Measurements from ENCODE around the gene DIS3L2.

The DIS3L2 gene, protein sequence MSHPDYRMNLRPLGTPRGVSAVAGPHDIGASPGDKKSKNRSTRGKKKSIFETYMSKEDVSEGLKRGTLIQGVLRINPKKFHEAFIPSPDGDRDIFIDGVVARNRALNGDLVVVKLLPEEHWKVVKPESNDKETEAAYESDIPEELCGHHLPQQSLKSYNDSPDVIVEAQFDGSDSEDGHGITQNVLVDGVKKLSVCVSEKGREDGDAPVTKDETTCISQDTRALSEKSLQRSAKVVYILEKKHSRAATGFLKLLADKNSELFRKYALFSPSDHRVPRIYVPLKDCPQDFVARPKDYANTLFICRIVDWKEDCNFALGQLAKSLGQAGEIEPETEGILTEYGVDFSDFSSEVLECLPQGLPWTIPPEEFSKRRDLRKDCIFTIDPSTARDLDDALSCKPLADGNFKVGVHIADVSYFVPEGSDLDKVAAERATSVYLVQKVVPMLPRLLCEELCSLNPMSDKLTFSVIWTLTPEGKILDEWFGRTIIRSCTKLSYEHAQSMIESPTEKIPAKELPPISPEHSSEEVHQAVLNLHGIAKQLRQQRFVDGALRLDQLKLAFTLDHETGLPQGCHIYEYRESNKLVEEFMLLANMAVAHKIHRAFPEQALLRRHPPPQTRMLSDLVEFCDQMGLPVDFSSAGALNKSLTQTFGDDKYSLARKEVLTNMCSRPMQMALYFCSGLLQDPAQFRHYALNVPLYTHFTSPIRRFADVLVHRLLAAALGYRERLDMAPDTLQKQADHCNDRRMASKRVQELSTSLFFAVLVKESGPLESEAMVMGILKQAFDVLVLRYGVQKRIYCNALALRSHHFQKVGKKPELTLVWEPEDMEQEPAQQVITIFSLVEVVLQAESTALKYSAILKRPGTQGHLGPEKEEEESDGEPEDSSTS

GRCh38 chr2:231961349-231962166, at the start of gene DIS3L2:
Gene DIS3L2, plus strand, starts transcription at chr2:231961713. Its CDS starts 53,215 bp downstream, at chr2:232014928.
- DNase-seq = peak; percentile 57

- no peak for DNase-seq
These were observed 47.3 kb upstream of the DIS3L2 start for GRCh38 chr2:231914077-231914690.

GRCh38 chr2:231917280-231918066, 44.0 kb upstream of the DIS3L2 start:
- DNase-seq = no peak

DNA sequence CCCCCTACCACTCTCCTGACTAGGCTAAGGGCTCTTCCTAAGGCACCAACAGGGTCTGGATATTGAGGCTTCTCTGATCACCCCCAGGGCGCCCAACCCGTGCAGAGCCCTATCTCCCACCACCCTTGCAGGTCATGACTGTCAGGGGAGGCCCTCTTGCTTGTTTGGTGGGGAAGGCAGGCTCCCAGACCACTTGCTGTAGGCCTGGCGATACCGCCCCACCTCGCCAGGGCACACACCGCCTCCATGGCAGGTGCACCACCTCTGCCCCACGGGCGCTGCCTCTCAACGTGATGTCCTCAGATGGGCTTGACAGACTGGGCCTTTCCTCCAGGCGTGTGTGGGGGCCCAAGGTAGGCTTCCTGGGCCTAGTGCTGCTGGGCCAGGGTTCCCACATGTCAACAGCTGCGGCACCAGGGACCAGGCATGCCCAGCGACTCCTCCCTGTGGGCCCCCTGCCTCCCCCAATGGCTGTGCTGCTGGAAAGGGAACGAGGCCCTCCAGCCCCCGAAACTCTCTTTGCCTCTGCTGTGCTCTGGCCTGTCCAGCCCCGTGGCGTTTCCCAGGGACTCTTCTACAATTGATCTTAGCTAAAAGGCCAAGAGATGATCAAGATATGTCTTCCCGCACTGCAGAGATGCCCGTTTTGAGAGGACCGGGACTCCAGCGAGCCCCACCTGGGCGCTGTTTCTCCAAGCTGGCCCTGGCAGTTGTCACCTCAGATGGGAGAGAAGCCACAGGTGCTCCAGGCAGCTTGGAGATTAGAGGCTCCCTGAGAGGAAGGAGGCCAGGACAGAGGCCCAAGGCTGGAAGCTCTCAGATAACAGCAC, 42.8 kb upstream of the DIS3L2 start:
- no peak for DNase-seq

DNA sequence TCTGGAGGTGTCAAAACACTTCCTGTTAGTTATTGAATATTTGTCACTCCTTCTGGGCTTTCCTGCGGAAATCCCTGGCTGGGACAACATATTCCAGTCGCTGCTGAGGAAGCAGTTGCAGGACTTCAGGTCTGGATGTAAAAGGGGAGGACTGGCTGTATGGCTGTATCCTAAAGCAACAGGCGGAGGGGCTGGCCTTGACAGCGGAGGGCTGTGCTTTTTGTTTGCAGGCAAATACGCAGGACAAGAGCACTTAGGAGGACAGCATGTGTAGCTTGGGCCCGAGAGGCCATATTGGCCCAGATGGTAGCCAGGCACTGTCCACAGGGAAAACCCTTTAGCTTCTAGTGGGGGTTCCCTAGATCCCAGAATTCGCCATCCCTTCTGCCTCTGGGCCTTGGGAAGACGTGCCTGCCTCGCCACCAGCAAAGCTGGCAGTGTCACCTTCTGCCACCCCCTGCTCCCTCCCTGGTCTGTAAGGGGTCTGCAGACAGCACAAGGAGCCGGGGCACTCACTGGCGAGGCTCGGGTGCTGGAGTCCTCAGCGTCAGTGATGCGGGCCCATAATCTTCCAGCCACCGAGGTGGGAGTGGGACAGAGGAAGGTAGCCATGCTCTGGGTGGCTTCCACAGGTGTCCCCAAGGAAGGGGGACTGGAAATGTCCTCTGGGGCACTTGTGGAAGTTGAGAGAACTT, 42.0 kb upstream of the DIS3L2 start:
- DNase-seq = no peak

DNA sequence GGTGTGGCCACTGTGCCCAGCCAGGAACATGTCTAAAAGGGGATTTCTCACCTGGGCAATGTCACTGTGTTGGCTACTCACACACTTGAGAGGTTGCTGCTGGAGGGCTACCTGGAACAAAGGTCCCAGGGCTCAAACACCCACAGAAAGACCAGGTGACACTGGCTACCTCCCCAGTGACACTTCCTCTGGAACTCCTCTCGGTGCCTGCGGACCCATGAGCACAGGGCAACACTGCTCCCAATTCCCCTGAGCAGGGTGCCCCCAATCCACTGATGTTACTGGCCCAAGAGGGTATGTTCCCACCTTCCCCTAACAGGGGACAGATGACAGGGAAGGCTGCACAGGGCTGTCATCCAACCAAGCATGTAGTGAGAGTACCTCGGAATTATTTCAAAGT, 41.1 kb upstream of the DIS3L2 start:
- DNase-seq = no peak

DNA sequence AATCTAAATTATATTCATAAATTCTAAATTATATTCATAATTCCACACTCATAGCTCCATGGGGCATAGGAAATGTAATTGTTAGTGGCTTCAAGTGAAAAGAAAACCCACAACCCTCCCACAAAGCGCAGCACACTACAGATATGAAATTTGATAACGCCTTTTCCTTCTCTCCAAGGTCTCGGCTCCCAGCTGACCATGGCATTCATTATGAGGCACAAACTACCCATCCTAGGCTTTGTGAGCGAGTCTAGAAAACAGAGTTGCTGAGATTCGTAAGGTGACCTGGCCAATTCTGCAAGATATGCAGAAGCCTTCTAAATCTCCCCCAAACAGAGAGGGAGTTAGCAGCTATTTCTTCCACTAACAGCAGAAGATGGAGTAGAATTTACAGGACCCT, 40.7 kb upstream of the DIS3L2 start:
- DNase-seq = no peak

- no peak for DNase-seq
These were observed 39.1 kb upstream of the DIS3L2 start for GRCh38 chr2:231922311-231923009.

DNA sequence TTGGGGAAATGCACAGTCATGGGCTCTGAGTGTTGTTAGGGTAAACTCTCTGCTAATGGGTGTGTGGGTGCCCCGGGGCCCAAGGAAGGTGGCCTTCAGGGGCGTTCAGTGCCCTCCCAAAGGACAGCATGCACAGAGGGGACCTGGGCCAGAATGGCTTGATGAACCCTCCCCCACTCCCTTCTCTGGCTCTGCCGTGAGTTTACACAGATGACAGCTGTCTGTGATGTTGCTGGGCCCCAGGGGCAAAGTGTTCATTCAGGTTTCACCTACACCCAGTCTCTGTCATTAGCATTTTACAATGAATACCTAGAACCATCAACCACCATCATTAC, 38.5 kb upstream of the DIS3L2 start:
- no peak for DNase-seq

GRCh38 chr2:231923951-231924888, 37.3 kb upstream of the DIS3L2 start:
- DNase-seq = no peak

GRCh38 chr2:231924889-231925275, 36.6 kb upstream of the DIS3L2 start:
- no peak for DNase-seq

DNA sequence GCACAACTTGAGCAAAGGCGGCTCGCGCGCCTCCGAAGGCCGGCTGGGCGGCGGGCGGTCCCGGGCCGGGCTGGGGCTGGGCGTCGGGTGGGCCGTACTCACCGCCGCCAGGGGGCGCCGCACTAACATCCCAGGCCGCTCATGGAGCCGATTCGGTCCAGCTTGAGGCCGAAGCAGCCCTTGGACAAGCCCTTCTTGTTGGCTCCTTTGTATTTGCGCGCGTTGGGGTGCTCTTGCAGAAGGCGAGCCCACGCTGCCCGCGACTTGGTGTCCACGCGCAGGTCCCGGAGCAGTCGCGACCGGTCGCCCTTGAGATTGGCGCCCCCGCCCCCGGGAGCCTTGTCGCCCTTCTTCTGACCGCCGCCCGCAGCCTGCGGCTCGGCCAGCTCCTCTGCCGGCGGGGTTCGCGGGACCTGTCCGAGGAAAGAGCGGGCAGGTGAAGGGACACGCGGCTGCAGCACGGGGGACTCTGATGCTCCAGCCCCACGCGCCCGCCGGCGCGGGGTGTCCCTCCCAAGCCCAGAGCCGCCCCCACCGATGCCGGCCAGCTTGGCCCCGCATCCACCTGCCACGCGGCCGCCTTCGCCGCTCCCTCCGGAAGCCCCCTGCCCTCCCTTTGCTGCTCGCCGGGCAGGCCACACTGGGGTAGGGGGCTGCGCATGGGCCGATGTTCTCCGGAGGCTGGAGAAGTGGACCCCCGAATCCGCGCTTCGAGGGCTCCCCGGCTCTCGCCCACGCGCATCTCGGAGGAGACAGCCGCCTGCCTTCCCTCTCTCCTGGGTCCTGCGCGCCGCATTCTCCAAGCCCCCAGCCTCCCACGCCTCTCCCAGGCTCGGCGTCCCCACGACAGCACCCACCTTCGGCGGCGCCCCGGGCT, 36.0 kb upstream of the DIS3L2 start:
- DNase-seq = peak; percentile 35

DNA sequence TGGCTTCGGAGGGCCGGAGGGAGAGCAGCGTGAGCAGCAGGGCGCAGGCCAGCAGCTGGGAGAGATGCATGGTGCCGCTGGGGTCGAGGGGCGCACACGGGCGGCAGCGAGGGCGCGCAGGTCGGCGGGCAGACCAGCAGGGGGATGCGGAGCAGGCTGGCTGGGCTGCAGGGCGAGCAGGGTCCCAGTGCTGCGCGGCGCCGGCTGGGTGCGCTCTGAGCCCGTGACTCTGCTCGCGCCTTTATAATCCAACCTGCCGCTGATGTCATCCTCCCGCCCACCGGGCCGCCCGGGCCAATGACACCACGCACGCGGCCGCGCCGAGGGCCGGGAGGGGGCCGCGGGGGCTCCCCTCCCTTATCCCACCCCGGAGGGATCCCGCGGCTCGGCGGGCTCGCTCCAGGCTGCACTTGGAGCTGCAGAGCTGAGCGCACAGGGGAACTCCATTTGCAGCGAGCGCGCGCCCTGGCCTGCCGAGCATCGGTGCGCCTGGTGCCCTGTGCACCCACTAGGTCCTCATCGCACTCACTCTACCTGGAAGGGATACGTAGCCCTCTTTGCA, 35.3 kb upstream of the DIS3L2 start, which contains the start of gene NPPC:
NPPC (minus strand) TSS at position 217 of the 562 bp plus-strand sequence; CDS start at position 70, 147 bp downstream.
- DNase-seq = peak; percentile 68

- DNase-seq = no peak
These were observed 34.5 kb upstream of the DIS3L2 start for GRCh38 chr2:231926761-231927565.

DNA sequence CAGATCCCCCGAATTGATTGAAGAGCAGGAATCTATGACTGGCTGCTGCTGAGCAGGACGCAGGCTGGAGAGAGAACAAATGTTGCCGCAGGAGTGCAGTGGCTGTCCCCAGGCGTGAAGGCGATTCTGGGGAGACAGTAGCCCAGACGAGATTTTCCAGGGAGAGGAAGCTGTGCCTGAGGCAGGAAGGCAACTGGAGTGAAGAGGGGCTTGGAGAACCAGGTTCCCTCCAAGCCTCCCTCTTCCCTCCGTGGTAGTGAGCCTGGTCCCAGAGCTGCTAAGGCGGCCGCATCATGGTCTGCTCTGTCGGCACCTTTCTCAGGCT, 34.0 kb upstream of the DIS3L2 start:
- no peak for DNase-seq

GRCh38 chr2:231928481-231928880, 33.0 kb upstream of the DIS3L2 start:
- DNase-seq = no peak

All from NCI-H1694 (cell line).